Heart left ventricle (tissue), 13 donors: ENCODE results near the gene ZNF598.

Source experiments
- POLR2A ChIP-seq, 2 donors: fragments of 450-650 bp; IDR thresholded peaks; one replicate each; pipeline ENCODE4 v1.6.1; 2017; ENCODE audit warnings: antibody characterized with exemption in 2 of 2, mild to moderate bottlenecking in 2 of 2, moderate library complexity in 2 of 2
- TF ChIP-seq, protein P1 (sequence below), 12 donors: fragments of 200-600 bp; sonication (generic) in 4 of 12; IDR thresholded peaks; one replicate each; pipeline versions ENCODE4 v1.5.0 to v1.8.0; 2018 to 2022; ENCODE audit warnings: antibody characterized with exemption in 12 of 12, mild to moderate bottlenecking in 5 of 12
- donor health status: ischemic (EF 13 %, LVEDD 7.1; RV severe dilation, severe dysfunction).
- donor health status: DM: no; HTN: yes; CAD: no.
- donor health status: DM: no; HTN: no; CAD: no.
- donor health status: ischemic (EF 25% LVEDD 6.9; RV normal size, moderate dysfunction).
- donor health status: ischemic (EF 25% LVEDD 5.7; RV mildly dilated, moderate dysfunction).
- donor health status: ischemic (EF 35%, LVEDD 5.7; RV mildly dilated, moderate dysfunction).
- donor health status: nonischemic (EF 11% LVEDD 7.7; RV severe dilation, severe dysfunction).
- donor health status: DM: yes; HTN: yes; CAD: no.
- donor health status: PGD.
- donor health status: ischemic (EF 29% LVEDD 5.4; RV normal size, mild dysfunction).
- donor health status: nonischemic (EF 23%, LVEDD 6.1; RV moderate dilation, normal function).

DNA sequence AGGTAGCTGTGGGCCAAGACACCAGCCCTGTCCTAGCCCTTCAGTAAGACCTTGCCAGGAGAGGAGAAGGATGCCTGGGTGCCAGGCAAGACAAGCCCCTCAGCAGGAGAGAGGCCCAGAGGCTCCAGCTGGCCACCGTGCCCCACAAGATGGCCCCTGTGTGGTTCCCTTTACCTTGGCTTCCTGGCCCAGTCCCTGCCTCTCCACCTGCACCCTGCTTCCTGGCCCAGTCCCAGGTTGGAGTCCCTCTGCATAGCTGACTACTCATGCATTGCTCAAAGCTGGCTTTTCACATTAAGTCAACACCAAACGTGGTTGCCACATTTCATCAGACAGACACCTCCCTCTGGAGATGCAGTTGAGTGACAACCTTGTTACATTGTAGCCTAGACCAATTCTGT is 15.9 kb downstream of the ZNF598 start:
- TF ChIP-seq, protein P1, sequence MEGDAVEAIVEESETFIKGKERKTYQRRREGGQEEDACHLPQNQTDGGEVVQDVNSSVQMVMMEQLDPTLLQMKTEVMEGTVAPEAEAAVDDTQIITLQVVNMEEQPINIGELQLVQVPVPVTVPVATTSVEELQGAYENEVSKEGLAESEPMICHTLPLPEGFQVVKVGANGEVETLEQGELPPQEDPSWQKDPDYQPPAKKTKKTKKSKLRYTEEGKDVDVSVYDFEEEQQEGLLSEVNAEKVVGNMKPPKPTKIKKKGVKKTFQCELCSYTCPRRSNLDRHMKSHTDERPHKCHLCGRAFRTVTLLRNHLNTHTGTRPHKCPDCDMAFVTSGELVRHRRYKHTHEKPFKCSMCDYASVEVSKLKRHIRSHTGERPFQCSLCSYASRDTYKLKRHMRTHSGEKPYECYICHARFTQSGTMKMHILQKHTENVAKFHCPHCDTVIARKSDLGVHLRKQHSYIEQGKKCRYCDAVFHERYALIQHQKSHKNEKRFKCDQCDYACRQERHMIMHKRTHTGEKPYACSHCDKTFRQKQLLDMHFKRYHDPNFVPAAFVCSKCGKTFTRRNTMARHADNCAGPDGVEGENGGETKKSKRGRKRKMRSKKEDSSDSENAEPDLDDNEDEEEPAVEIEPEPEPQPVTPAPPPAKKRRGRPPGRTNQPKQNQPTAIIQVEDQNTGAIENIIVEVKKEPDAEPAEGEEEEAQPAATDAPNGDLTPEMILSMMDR (IDR thresholded peaks at IDR 0.05), result no peak
- TF ChIP-seq POLR2A (IDR thresholded peaks at IDR 0.05), result no peak
